Fibroblast of peridontal ligament (primary cell): ENCODE data around the gene EBP.
"Not testable (repeated sequence)": the region's sequence is repeated elsewhere in the genome, so short reads cannot be mapped to it uniquely, and the experiment has no call there.

Experiments
- DNase-seq: peaks from one replicate; pipeline ENCODE4 v3.0.0-alpha.2; 2010; ENCODE audit errors: extremely low read depth

Gene EBP

DNA sequence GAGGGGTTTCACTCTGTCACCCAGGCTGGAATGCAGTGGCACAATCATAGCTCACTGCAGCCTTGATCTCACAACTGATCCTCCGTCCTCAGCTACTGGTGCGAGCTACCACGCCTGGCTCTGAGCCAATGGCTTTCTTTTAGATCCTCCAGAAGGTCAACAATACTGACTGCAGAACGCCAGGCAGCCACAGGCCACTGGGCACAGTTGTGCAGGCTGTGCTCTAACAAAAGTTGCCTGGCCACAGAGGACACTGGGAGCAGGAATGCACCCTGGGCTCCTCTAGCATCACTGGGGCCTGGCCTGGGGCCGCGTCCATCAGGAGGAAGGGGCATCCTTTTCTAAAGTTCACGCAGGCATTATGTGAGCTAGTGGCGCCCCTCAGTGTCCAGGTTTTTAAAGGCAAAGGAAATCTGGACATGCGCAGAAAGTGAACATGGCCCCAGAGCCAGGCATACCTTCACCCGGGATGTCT lies 27.7 kb upstream of the EBP start:
- DNase-seq: peak; percentile 43

DNA sequence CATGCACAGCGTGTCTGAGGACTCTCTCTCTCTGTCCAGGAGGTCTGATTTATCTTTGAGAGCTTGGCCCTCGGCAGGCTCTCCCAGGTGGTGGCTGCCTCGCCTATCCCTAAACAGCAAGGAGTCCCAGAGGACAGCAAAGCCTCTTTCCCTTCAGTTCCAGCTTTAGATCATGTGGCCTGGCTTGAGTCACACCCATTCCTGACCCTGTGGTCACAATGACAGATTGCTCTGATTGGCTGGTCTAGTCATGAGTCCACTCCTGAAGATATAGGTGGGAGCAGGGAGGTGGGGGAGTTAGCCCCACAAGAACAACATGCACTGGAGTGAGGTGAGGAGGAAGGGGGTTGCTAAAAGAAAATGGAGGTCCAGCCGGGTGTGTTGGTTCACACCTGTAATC lies 24.9 kb upstream of the EBP start:
- DNase-seq: peak; percentile 8

DNA sequence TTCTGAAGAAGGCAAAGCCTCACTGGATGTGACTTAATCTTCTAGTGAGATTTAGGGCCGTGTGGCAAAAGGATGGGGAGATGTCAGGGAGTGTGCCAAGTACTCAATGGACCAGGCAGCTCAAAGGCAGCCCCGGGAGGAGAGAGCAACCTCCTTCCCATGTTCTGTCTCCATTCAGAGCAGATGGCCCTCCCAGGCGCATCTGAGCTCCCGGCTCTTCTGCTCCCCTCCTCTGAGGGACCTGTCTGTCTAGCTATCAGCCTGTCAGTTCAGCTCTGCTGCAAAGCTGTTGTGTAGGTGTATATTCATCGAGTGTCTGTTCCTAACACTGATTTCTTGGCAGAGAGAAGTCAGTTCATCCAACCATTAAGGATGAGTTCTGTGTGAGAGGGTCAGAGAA lies 23.7 kb upstream of the EBP start:
- DNase-seq: peak; percentile 3

DNA sequence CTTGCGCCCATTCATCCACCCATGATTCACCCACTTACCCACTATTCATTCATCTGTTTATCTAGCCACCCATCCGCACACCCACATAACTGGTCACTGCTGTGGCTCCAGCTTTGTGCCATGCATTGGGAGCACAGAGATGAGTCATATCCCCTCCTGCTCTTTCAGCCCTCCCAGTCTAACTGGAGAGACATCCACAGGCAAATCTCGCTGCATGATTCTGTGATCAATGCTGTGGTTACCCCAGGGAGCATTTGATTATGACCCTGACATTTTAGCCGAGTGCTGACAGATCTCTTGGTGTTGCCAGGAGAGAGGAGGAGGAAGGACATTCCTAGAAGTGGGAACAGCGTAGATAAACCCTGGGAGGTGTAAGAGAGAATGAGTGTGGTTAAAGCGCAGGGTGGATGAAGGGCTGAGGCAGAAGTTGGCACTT lies 23.2 kb upstream of the EBP start:
- DNase-seq: peak; percentile 56

DNA sequence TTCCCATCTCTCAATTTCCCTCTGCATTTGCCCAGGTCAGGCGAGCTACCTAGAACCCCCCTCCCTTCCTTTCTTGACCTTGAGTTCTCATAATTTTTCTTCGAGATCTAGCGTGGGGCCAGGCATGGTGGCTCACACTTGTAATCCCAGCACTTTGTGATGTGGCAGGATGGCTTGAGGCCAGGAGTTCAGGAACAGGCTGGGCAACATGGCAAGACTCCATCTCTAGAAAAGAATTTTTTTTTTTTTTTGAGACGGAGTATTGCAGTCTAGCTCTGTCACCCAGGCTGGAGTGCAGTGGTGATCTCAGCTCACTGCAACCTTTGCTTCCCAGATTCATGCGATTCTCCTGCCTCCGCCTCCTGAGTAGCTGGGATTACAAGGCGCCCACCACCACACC lies 17.3 kb upstream of the EBP start:
- no peak for DNase-seq

DNA sequence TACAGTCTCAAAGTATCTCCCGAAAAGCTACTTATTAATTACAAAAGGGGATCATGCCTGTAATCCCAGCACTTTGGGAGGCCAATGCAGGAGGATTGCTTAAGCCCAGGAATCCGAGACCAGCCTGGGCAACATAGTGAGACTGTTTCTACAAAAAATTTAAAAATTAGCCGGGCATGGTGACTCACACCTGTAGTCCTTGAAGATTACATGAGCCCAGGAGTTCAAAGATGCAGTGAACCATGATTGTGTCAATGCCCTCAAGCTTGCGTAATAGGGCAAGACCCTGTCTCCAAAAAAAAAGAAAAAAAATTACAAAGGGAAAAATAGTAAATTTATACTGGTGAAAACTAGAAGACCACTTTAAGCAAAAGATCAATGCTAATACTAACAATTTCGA lies 16.1 kb upstream of the EBP start:
- DNase-seq: no peak

DNA sequence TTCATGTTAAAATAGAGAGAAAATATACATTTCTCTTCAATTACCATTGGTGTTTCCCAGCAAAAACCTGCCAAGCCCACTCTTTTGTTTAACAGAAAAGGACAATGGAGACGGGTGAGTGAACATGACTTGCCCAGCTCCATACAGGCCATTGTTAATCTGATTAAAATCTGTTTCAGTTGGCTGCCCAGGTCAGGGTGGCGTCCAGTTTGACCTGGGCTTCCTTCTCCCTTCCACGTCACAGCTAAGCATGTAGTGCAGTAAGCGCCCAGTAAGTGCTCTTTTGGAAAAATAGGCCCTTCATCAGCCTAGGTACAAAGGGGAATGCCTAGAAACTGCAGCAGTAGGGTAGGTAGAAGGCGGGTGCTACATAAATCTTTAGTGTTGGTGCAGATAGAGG lies 14.4 kb upstream of the EBP start:
- DNase-seq: no peak

DNA sequence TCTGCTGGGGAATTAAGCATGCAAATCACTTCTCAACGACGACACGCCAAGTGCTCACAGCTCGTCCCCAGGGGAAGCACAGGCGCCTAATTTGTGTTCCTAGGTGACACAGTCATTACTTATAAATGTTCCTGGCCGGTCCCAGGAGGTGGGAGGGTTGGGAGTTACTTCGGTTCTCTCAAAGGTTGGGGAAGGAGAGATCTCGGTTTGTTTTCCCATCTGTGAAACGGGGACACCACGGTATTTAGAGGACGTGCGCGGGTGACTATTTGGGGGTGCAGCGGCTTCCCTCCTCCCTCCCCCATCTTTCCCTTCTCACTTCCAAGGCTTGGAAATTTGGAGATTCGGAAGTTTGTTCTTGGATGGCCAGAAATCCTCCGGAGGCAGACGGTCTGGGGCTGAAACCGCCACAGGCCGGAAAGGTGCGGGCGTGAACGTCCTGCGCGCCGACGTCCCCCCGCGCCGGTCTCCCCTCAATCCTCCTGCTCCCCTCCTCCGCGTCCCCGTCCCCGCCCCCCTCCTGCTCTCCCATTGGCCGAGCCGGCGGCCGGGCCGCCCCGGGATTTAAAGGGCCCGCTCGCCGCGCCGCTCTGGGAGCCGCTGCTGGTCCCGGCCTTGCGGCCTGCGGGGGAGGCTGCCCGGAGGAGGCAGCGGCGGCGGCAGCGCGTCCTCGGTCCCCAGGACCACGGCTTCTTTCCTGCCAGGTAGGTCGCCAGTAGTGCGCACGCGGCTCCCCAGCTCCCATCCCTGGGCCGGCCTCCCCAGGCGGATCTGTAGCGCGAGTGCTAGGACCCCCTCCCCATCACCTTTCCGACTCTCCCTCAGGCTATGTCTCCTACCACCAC lies 13.0 kb upstream of the EBP start, which contains the start of gene PORCN:
Gene PORCN, plus strand, starts transcription at position 593 of the 845 bp plus-strand sequence. CDS start 829 bp downstream, outside the sequence.
- peak; percentile 33 for DNase-seq

DNA sequence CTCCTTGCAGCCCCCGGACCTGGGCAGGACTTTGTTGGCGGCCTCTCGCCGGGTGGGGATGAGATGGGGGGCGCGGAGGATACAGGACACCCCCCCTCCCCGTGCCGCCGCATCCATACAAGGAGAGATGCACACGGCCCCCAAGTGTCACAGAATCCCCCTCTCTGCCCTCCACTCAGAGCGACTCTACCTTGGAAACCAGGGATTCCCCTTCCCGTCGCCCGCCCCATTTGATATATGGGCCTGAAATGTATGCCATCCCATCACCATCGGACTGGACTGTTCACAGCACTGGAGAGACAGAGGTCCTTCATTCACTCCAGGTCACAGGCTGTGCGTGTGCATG lies 12.4 kb upstream of the EBP start:
- no peak for DNase-seq

DNA sequence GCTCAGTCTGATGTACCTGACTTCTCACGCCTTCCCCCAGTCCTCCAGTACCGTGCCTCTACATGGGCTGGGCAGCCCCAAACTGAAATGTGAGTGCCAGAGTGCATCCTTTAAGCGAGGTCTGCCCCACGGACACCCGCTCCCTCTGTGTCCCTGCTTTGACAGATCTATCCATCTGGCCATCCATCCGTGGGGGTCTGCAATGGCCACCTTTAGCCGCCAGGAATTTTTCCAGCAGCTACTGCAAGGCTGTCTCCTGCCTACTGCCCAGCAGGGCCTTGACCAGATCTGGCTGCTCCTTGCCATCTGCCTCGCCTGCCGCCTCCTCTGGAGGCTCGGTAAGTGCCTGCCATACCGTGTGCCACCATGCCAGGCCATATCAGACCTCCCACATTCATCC lies 12.0 kb upstream of the EBP start:
- DNase-seq: no peak

DNA sequence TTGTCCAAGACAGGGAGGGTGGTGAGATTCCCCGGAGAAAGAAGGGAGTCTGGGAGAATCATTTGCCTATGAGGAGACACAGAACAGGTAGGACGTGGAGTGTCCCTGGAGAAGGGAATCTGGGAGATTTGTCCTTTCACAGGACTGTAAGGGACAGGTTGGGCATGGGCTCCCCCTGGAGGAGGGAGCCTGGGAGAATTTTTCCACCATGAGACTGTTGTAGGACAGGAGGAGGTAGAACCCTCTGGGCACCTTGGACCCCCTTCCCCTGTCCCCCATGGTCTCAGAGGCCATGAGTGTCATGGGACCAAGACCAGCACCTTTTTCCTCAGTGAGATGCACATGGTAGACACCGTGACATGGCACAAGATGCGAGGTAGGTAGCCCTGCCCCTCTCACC lies 10.0 kb upstream of the EBP start:
- DNase-seq: no peak

DNA sequence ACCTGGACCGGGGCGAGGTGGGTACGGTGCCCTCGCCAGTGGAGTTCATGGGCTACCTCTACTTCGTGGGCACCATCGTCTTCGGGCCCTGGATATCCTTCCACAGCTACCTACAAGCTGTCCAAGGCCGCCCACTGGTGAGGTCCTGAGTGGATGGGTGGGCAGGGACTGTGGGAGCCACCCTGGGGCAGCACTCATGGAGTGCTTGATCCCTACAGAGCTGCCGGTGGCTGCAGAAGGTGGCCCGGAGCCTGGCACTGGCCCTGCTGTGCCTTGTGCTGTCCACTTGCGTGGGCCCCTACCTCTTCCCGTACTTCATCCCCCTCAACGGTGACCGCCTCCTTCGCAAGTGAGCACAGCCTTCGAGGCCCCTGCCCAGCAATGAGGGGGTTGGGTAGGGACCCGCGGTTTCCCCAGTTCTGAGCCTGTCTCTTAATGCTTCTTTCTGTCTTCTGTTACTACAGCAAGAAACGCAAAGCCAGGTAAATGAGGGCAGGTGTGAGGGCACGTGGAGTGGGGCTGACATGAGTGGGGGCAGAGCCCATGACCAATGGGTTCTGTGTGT lies 9.2 kb upstream of the EBP start:
- no peak for DNase-seq

DNA sequence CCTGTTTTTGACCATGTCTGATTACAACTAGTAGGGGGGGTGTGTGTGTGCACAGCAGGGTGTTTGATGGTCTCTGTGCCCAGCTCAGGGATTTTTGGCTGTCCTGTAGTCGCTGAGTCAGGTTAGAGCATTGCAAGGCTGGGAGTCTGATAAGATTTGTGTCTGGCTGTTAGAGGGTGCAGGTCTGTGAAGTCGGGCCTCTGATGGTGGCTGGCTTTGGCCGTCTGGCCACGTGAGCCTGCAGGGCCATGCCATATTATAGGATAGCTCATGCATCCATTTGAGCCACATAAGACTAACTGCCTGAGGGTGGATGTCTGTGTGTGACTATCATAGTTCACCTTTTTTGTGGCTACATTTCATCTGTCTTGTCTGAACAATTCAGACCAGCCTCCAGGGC lies 7.9 kb upstream of the EBP start:
- no peak for DNase-seq

DNA sequence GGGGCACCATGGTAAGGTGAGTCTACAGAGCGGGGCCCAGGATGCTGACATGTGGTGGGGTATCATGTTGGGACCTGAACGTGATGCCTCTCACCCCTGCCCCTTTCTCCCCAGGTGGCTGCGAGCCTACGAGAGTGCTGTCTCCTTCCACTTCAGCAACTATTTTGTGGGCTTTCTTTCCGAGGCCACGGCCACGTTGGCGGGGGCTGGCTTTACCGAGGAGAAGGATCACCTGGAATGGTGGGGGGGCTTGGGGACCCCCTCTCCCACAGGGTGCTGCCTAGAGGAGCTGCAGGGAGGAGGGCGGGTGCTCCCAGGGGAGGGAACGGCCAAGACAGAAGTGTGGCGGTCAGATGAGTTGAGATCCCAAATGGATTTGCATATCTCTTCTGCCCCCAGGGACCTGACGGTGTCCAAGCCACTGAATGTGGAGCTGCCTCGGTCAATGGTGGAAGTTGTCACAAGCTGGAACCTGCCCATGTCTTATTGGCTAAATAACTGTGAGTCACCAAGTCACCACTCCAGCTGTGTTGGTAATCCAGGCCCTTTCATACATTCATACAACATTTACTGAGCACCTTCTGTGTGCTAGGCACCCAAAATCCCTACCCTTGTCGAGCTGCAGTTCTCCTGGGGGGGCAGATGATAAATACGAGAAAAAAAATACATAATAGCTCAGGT lies 7.3 kb upstream of the EBP start:
- no peak for DNase-seq

DNA sequence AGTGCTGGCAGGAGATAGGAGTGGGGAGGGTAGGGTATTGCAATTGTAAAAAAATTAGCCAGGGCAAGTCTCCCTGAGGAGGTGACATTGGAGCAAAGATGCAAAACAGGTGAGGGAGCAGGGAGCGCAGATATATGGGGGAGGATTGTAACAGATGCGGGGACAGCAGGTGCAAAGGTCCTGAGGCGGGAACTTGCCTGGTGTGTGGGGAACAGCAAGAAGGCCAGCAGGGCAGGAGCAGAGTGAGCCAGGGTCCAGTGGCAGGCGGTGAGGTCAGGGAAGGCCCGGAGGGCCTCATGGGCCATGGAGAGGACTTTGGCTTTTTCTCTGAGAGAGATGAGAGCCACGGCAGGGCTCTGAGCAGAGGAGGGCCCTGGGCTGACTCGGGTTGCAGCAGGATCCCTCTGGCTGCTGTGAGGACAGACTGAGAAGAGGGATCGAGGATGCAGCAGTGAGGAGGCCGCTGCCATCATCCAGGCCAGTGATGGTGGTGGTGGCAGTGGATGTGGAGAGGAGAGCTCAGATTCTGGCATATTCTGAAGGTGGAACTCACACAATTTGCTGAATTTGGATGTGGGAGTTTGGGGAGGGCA lies 6.6 kb upstream of the EBP start:
- DNase-seq: no peak

DNA sequence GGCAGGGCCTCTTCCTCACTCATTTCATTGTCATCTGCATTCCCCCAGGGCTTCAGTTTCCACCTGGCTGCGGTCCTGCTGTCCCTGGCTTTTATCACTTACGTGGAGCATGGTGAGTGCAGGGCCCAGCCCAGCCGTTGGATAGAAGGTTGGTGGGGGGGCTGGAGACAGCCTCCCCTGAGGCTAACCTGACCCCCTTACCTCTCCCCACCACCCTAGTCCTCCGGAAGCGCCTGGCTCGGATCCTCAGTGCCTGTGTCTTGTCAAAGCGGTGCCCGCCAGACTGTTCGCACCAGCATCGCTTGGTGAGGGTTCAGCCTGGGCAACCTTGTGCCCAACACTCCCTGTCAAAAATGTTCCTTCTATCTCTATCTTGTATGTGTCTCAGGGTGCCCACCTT lies 5.8 kb upstream of the EBP start:
- no peak for DNase-seq

DNA sequence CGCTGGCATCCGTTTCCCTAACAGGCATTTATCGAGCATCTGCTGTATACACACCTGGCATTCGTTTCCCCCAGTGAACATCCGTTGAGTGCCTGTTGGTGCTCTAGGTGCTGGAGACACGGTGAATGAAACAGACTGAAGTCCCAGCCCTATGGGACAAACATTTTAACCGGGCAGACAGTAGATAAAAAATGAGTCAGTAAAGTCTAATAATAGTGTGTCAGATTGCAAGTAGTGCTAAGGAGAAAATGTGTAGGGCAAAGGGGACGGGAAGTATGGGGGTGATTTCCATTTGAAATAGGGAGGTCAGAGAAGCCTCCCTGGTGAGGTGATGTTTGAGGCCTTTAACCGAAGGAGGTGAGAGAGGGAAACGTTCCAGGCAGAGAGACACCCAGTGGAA lies 5.3 kb upstream of the EBP start:
- DNase-seq: no peak

DNA sequence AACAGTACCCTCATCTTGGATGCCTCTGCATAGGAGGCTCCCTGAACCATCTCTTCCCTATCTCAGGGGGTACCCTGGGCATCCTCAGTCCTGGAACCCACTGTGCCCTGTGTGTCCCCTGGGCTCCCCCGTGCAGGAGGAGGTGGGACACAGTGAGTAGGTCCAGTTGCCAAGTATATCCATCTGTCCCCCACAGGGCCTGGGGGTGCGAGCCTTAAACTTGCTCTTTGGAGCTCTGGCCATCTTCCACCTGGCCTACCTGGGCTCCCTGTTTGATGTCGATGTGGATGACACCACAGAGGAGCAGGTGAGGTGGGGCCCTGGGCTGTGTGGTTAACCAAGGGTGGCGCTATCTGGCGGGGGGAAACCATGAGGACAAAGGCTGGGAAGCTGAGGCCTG lies 4.6 kb upstream of the EBP start:
- no peak for DNase-seq

DNA sequence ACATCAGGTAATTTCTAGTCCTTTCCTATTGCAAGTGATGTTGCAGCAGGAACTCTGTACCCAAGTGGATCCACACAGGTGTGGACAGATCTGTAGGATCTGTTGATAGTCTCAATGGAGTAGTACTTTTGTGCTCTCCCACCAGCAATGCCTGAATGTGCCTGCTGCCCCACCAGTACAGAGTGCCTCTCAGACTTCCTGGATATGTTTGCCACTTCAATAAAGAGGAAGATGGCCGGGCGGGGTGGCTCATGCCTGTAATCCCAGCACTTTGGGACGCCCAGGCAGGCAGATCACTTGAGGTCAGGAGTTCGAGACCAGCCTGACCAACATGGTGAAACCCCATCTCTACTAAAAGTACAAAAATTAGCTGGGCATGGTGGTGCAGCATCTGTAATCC lies 2.1 kb upstream of the EBP start:
- not testable (repeated sequence) for DNase-seq

DNA sequence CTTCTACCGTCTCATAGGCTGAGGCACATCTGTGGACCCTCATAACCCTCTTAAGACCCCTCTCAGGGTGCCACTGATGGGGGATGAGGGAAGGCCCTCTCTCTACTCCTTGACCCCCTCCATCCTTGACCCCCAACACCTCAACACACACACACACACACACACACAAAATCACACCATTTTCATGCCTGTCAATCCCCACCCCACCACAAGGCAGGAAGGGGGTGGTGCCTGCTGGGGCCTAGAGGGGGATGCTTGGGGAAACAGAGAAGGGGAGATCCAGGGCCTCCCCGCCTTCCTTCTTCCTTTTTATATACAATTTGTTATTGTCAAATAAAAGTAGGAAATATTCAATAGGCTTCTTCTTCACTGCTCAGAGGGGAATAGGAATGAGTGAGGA lies 1.2 kb upstream of the EBP start:
- DNase-seq: no peak

DNA sequence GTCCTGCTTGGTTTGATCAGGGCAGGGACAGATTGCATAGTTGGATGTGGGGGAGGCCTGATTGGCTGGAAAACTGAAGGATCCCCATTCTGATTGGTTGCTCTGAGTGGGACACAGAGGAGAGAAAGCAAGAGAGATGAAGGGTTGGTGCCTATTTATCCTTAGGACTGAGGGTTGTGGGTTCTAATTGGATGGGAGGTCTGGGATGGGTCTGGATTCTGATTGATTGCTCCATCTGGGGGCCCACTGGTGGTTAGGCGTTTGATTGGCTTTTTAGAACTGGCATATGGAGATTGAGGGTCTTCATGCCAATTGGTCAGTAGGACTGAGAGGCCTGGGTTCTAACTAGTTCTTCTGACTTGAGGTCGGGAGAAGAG lies 644 bp upstream of the EBP start:
- DNase-seq: no peak

DNA sequence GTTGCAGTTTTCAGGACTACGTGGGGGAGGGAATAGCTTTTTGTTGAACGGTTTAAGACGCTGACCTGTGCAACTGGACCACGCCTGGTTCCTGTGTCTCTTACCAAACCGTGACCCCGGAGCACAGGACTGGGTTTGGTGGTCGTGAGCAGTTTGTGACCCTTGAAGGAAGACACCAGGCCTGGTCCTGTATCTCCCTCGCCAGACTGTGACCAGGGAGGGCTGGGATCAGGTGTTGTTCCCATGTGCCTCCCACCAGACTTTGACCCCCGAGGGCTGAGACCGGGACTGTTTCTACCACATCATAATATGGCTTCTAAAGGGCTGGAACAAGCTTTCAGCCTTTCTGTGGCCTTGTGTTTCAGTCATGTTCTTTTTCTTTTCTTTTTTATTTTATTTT lies 683 bp downstream of the EBP start:
- no peak for DNase-seq

DNA sequence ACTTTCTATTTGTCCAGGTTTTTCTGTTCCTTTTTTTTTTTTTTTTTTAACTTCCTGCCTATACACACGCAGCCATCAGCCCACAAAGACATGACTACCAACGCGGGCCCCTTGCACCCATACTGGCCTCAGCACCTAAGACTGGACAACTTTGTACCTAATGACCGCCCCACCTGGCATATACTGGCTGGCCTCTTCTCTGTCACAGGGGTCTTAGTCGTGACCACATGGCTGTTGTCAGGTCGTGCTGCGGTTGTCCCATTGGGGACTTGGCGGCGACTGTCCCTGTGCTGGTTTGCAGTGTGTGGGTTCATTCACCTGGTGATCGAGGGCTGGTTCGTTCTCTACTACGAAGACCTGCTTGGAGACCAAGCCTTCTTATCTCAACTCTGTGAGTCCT lies 2.1 kb downstream of the EBP start:
- DNase-seq: no peak
